Measurements from ENCODE around the gene KHSRP.

- TF ChIP-seq, protein P1, sequence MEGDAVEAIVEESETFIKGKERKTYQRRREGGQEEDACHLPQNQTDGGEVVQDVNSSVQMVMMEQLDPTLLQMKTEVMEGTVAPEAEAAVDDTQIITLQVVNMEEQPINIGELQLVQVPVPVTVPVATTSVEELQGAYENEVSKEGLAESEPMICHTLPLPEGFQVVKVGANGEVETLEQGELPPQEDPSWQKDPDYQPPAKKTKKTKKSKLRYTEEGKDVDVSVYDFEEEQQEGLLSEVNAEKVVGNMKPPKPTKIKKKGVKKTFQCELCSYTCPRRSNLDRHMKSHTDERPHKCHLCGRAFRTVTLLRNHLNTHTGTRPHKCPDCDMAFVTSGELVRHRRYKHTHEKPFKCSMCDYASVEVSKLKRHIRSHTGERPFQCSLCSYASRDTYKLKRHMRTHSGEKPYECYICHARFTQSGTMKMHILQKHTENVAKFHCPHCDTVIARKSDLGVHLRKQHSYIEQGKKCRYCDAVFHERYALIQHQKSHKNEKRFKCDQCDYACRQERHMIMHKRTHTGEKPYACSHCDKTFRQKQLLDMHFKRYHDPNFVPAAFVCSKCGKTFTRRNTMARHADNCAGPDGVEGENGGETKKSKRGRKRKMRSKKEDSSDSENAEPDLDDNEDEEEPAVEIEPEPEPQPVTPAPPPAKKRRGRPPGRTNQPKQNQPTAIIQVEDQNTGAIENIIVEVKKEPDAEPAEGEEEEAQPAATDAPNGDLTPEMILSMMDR (conservative IDR thresholded peaks at IDR 0.05; ENCODE audit: low read depth, low read length): no peak
- TF ChIP-seq EZH2 (IDR thresholded peaks at IDR 0.05; ENCODE audit: low read length, unreplicated experiment): no peak
These were observed 15.1 kb upstream of the KHSRP start for GRCh38 chr19:6439743-6440142.
